GM19463 (cell line): ENCODE results near the gene MRPS18A.

Experiments used
- ATAC-seq: cut with Tn5 transposase; IDR thresholded peaks from one replicate; pipeline ENCODE4 v1.9.1; 2021; ENCODE audit warnings: mild to moderate bottlenecking, moderate library complexity; ENCODE audit not compliant: unreplicated experiment

The MRPS18A gene

DNA sequence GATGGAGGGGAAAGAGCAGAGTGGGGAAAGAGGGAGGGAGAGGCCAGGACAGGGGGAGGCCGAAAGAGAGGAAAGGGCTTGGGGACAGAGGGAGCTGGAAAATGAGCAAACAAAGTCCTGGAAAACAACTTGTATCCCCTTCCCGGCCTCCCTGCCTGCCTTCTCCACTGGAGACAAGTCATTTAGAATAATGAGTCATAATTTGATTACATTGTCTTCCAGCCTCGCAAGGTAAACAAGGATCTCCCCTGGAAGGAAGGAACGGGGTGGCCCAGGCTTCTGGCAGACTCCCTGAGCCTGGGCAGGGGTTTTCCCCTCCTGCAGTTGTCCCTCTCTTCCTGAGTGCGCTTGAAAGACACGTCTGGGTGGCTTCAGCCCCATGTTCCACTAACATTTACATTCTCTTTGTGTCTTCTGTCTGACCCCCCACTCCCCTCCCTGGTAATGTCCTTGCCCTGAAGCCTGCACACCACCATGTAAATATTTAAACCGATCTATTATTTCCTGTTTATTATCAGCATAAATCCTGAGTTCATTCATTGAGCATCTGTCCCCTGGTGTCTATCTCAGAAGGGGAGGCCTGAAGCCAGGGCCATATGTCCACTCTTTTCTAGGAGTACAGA, 12.1 kb upstream of the MRPS18A start:
- no peak for ATAC-seq

GRCh38 chr6:43698584-43699349, 11.2 kb upstream of the MRPS18A start:
- ATAC-seq = no peak

- no peak for ATAC-seq
These were observed 9.8 kb upstream of the MRPS18A start for GRCh38 chr6:43697421-43697820.

DNA sequence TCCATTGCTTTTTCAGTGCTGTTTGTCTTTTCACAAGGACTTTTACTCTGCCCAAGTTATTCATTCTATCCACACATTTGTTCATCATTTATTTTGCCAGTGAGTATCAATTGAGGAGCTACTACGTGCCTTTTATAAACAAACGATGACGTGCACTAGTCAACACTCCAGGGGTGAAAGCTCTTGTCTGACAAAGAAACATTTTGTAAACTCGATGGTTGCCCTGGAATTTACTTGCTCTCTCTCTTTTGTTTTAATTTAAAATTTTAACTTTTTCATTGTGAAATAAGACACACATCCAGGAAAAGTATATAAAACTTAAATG, 8.3 kb upstream of the MRPS18A start:
- no peak for ATAC-seq

GRCh38 chr6:43695215-43695966, 7.8 kb upstream of the MRPS18A start:
- no peak for ATAC-seq

DNA sequence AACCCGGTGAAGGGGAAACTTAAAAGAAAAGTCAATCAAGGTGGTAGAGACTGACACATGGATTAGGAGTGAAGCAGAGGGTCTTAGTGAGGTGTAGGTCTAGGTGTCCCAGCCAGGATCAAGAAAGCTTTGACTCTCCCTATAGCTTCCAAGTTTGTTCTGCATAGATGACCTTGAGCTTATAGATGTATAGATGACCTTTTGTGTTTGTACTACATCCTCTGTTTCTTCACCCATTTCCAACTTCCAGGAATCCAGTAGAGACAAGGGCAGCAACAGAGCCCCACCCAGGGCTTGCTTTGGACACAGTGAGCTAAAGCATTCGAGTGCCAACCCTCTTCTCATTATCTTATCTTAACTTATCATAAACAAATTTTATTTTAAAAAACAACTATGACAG, 1.8 kb upstream of the MRPS18A start:
- ATAC-seq = no peak

DNA sequence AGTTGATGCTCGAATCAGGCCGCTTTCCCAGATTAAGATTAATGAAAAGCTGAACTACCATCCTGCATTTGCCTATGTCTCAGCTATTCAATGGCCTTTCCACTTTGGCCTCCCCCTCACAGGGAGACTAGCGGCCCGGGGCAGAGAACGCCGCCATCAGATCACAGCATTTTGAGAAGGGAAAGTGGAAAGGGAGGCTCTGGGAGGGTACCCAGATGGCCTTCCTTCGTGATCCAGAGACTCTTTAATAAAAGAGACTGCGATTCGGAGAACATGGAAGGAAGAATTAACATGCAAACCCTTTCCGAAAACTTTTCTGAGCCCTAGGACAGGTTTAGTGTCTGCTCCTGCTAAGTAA, 533 bp downstream of the MRPS18A start:
- ATAC-seq = no peak

GRCh38 chr6:43683708-43684455, 3.7 kb downstream of the MRPS18A start:
- ATAC-seq = no peak

GRCh38 chr6:43682724-43683429, 4.7 kb downstream of the MRPS18A start:
- no peak for ATAC-seq

- no peak for ATAC-seq
These were observed 6.3 kb downstream of the MRPS18A start for GRCh38 chr6:43681303-43681702.

- no peak for ATAC-seq
These were observed 7.0 kb downstream of the MRPS18A start for GRCh38 chr6:43680308-43681200.

GRCh38 chr6:43679057-43679456, 8.5 kb downstream of the MRPS18A start:
- no peak for ATAC-seq

DNA sequence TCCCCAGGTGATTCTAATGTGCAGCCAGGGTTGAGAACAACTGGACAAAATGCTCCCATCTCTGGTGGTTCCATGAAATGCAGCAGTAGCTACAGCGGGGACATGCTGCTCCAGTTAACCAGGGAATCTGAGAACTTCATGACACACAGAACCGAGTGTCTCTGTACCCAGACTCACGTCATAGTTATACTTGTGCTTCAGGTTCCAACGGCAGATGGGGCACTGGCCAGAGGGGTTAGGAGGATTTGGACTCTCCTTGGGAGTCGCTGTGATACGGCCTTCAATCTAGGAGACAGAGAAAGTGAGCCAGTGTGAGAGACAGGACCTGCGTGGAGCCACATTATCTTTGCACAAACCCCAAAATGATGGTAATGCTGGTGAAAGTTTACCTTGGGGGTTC, 9.2 kb downstream of the MRPS18A start:
- ATAC-seq = no peak

- no peak for ATAC-seq
These were observed 9.8 kb downstream of the MRPS18A start for GRCh38 chr6:43677759-43678158.

- ATAC-seq = no peak
These were observed 10.5 kb downstream of the MRPS18A start for GRCh38 chr6:43676962-43677606.

DNA sequence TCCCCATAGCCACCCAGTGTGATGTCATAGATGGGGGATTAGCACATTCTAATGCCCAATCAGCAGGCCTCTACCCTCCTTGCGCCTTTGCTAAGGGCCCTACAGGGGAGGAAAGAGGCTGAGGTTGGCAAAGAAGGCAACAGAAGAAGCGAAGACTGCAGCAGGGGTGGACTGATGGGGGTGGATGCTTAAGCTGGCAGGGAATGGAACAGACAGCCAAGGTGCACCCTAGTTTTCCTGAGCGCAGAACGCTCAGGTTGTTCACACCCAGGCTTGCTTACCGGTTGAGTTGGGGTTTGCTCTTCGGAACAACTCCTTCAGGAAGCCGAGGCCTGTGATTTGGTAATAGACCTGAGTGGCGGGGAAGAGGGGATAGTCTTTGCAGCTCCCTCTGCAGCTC, 12.7 kb downstream of the MRPS18A start:
- ATAC-seq = no peak

DNA sequence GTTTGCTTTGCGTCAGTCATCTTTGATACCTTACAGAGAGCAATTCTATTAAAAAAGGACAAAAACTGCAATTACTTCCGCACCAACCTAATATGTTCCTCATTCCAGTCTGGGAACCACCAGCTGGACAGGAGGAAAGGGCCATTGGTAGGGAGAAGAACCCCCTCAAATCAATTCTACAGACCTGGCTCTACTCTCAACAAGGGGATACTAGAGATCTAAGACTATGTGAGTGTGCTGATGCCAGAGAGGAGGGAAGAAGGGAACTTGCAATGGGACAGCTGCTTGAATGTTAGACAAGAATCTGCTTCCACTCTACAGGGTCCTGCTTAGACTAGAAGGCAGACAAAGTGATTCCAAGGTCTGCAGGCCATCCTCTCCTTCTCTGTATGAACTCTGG, 13.3 kb downstream of the MRPS18A start:
- no peak for ATAC-seq

GRCh38 chr6:43673444-43674084, 14.0 kb downstream of the MRPS18A start:
- no peak for ATAC-seq
